ACC112 (cell line): Measurements from ENCODE around the gene MPST.

Experiments
- H2AFZ ChIP-seq: fragments of 200-600 bp; sonication (generic); one replicate; pipeline ENCODE4 v1.6.0; 2017; ENCODE audit warnings: antibody characterized with exemption, low read length; ENCODE audit not compliant: unreplicated experiment
- H3K27ac ChIP-seq: fragments of 200-600 bp; sonication (generic); 2 replicates; pipeline ENCODE4 v1.5.1; 2014; ENCODE audit warnings: low read depth, mild to moderate bottlenecking, antibody characterized with exemption, low read length, moderate library complexity
- H3K27me3 ChIP-seq: fragments of 200-600 bp; sonication (generic); 2 replicates; pipeline ENCODE4 v1.6.1; 2014; ENCODE audit warnings: mild to moderate bottlenecking, antibody characterized with exemption, low read length, moderate library complexity, mixed read lengths; ENCODE audit not compliant: insufficient read depth
- H3K36me3 ChIP-seq: fragments of 200-600 bp; sonication (generic); 2 replicates; pipeline ENCODE4 v1.6.1; 2016; ENCODE audit warnings: mild to moderate bottlenecking, antibody characterized with exemption, low read length, moderate library complexity, mixed read lengths; ENCODE audit not compliant: insufficient read depth
- H3K4me1 ChIP-seq: fragments of 200-600 bp; sonication (generic); one replicate; pipeline ENCODE4 v1.6.1; 2016; ENCODE audit warnings: low read length, mixed read lengths; ENCODE audit not compliant: insufficient read depth, unreplicated experiment, control insufficient read depth
- H3K4me3 ChIP-seq: fragments of 200-600 bp; sonication (generic); 2 replicates; pipeline ENCODE4 v1.5.1; 2014; ENCODE audit warnings: mild to moderate bottlenecking, low read depth, low read length
- H3K79me2 ChIP-seq: fragments of 200-600 bp; sonication (generic); one replicate; pipeline ENCODE4 v1.6.0; 2016; ENCODE audit warnings: low read length; ENCODE audit not compliant: control insufficient read depth, unreplicated experiment, insufficient read depth

The MPST gene

GRCh38 chr22:37057796-37058510, 38.4 kb downstream of the MPST start:
- Histone ChIP-seq H3K36me3 (no peaks in the 10 kb centered on the region), H3K27me3 (no peaks in the 10 kb centered on the region), H3K4me1 (no peaks in the 10 kb centered on the region), H3K79me2 (no peaks in the 10 kb centered on the region), H3K4me3 (no peak overlapping the region), H3K27ac (no peak overlapping the region), H2AFZ (no peak overlapping the region)

- H3K27me3 ChIP-seq = no peaks in the 10 kb centered on the region
- no peak overlapping the region for H3K4me3 ChIP-seq
- no peaks in the 10 kb centered on the region for H3K36me3 ChIP-seq
- no peak overlapping the region for H2AFZ ChIP-seq
- H3K79me2 ChIP-seq = no peaks in the 10 kb centered on the region
- H3K4me1 ChIP-seq = no peaks in the 10 kb centered on the region
- no peak overlapping the region for H3K27ac ChIP-seq
Measured at GRCh38 chr22:37058917-37059701, 39.6 kb downstream of the MPST start.

- no peaks in the 10 kb centered on the region for H3K27me3 ChIP-seq
- no peaks in the 10 kb centered on the region for H3K36me3 ChIP-seq
- H2AFZ ChIP-seq = no peak overlapping the region
- no peak overlapping the region for H3K4me3 ChIP-seq
- no peaks in the 10 kb centered on the region for H3K4me1 ChIP-seq
- no peaks in the 10 kb centered on the region for H3K79me2 ChIP-seq
- no peak overlapping the region for H3K27ac ChIP-seq
Measured at GRCh38 chr22:37059876-37060449, 40.4 kb downstream of the MPST start.

GRCh38 chr22:37060801-37061610, 41.5 kb downstream of the MPST start:
- H3K4me1 ChIP-seq = no peaks in the 10 kb centered on the region
- H3K36me3 ChIP-seq = no peaks in the 10 kb centered on the region

GRCh38 chr22:37061611-37062375, 42.3 kb downstream of the MPST start:
- Histone ChIP-seq H3K36me3 (no peaks in the 10 kb centered on the region), H3K79me2 (no peaks in the 10 kb centered on the region), H3K27me3 (no peaks in the 10 kb centered on the region), H3K4me1 (no peaks in the 10 kb centered on the region), H2AFZ (no peak overlapping the region), H3K4me3 (no peak overlapping the region), H3K27ac (no peak overlapping the region)

More at GRCh38 chr22:37060801-37061610, 41.5 kb downstream of the MPST start:
- Histone ChIP-seq H2AFZ (no peak overlapping the region), H3K27me3 (no peaks in the 10 kb centered on the region), H3K27ac (no peak overlapping the region), H3K4me3 (no peak overlapping the region), H3K79me2 (no peaks in the 10 kb centered on the region)

GRCh38 chr22:37062376-37062675, 42.8 kb downstream of the MPST start:
- no peaks in the 10 kb centered on the region for H3K4me1 ChIP-seq
- H3K36me3 ChIP-seq = no peaks in the 10 kb centered on the region
- H3K27me3 ChIP-seq = no peaks in the 10 kb centered on the region
- H3K27ac ChIP-seq = no peak overlapping the region
- no peaks in the 10 kb centered on the region for H3K79me2 ChIP-seq
- H2AFZ ChIP-seq = no peak overlapping the region
- H3K4me3 ChIP-seq = no peak overlapping the region

GRCh38 chr22:37062702-37063381, 43.3 kb downstream of the MPST start:
- Histone ChIP-seq H3K79me2 (no peaks in the 10 kb centered on the region), H3K36me3 (no peaks in the 10 kb centered on the region), H3K27ac (no peak overlapping the region), H3K4me1 (no peaks in the 10 kb centered on the region), H3K27me3 (no peaks in the 10 kb centered on the region; the same call in 1 of the 2 replicates), H2AFZ (no peak overlapping the region), H3K4me3 (no peak overlapping the region)

GRCh38 chr22:37063431-37064420, 44.2 kb downstream of the MPST start:
- no peaks in the 10 kb centered on the region for H3K36me3 ChIP-seq
- no peak overlapping the region for H3K27ac ChIP-seq
- H3K4me1 ChIP-seq = no peaks in the 10 kb centered on the region
- H2AFZ ChIP-seq = no peak overlapping the region
- no peaks in the 10 kb centered on the region for H3K79me2 ChIP-seq
- H3K4me3 ChIP-seq = no peak overlapping the region
- H3K27me3 ChIP-seq = peaks cover 7% of the 10 kb centered on the region

GRCh38 chr22:37064553-37064952, 45.0 kb downstream of the MPST start:
- no peaks in the 10 kb centered on the region for H3K36me3 ChIP-seq
- peaks cover 13% of the 10 kb centered on the region for H3K27me3 ChIP-seq
- H3K27ac ChIP-seq = no peak overlapping the region
- H3K4me3 ChIP-seq = no peak overlapping the region
- H3K79me2 ChIP-seq = no peaks in the 10 kb centered on the region
- H2AFZ ChIP-seq = no peak overlapping the region
- no peaks in the 10 kb centered on the region for H3K4me1 ChIP-seq
